Left lung (tissue), 10 donors: Measurements from ENCODE around the gene SLC35G6. TPM values are rescaled to one million over a fixed set of nuclear protein-coding genes. Genes with fewer than 3 reads are reported as not detected.

Experiments used
- ATAC-seq: fragments of 200-7000 bp; cut with Tn5 transposase; one replicate; pipeline ENCODE4 v1.9.1; 2020; ENCODE audit warnings: moderate library complexity
- DNase-seq, 4 donors: peaks; one replicate each; pipeline ENCODE4 v3.0.0-alpha.2; 2013 to 2020
- H3K27ac ChIP-seq, 2 donors: fragments of 200-600 bp; sonication (generic) in 1 of 2; one replicate each; pipeline versions ENCODE4 v1.5.0 to v1.8.0; 2020 to 2021
- H3K27me3 ChIP-seq, 2 donors: fragments of 200-600 bp; sonication (generic) in 1 of 2; one replicate each; pipeline versions ENCODE4 v1.5.0 to v1.8.0; 2020 to 2021
- H3K36me3 ChIP-seq, 2 donors: fragments of 200-600 bp; sonication (generic) in 1 of 2; one replicate each; pipeline versions ENCODE4 v1.5.0 to v1.8.0; 2020 to 2021
- H3K4me1 ChIP-seq, 2 donors: fragments of 200-600 bp; one replicate each; pipeline ENCODE4 v1.8.0; 2021
- H3K4me3 ChIP-seq, 2 donors: fragments of 200-600 bp; sonication (generic) in 1 of 2; one replicate each; pipeline versions ENCODE4 v1.5.0 to v1.8.0; 2020 to 2021; ENCODE audit warnings: mild to moderate bottlenecking in 1 of 2
- H3K9me3 ChIP-seq, 2 donors: fragments of 200-600 bp; sonication (generic) in 1 of 2; one replicate each; pipeline versions ENCODE4 v1.5.0 to v1.8.0; 2020 to 2021
- intact Hi-C, 2 donors: fragments of 100-400 bp; cut with DNase I; formaldehyde crosslinking; loops; one replicate each; pipeline versions ENCODE4 v1.11.2 to v1.14.2; 2022
- polyA plus RNA-seq, 6 donors: library from polyadenylated mRNA; unstranded; fragments of 120-200 nt; gene quantifications; one replicate each; pipeline ENCODE4 v1.2.1, GENCODE V29; 2013; ENCODE audit not compliant: insufficient read length in 6 of 6
- total RNA-seq, 2 donors: library from RNA; stranded (reverse); fragmentation: NEBNext Ultra II Directional; extraction: Animal tissue kit (Norgen Biotek cat#: 25700); gene quantifications; one replicate each; pipeline ENCODE4 v1.2.1, GENCODE V29; 2021
- TF ChIP-seq, protein P1 (sequence below), 2 donors: fragments of 200-600 bp; sonication (generic) in 1 of 2; IDR thresholded peaks; one replicate each; pipeline versions ENCODE4 v1.5.0 to v1.8.0; 2021; ENCODE audit warnings: antibody characterized with exemption in 2 of 2
- donor health status: DM: no; HTN: yes; CAD: no.
- donor health status: DM: no; HTN: no; CAD: no.

SLC35G6 gene
- total and polyA plus RNA-seq, 8 donors = 0.17 to 0.35 (median 0.35) TPM; not detected in 2

DNA sequence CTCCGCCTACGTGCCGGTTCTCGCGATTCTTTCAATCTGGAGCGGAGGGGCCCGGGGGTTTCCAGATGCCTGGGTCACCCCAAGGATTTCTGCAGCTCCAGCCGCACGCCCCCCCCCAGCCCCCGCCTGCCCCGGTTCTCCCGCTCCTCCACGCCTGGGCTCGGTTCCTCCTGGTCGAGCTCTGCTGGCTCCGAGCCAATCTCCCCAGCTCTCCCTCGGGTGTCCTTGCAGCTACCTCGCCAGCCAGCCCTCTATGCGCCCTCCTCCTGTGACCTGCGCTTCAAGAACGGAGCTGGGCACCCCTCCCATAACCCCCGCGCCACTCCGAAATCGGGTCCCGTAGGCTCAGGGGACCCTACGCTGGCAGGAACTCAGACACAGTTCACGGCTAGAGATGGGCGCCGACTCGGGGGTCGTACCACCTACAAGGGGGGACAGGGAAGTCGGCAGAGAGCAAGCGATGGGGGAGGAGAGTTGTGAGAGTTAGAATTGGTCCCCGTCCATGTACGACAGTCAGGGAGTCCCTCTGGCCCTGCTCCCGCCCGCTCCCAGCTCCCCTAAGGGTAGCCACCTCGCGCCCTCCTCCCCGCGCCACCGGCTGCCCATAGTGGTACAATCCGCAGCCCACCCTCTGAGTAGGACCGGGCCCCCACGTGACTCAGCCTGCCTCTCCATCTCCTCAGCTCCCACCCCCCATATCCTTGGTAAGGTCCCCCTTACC, 41.0 kb upstream of the SLC35G6 start:
- intact Hi-C loops = no loop called here
- DNase-seq (peak in 3 of 4 donors; percentile 31 to 84 (median 55)), ATAC-seq (no peak)
- Histone ChIP-seq H3K27me3 (peaks cover 17 to 61% of the 10 kb centered on the region in 2 donors), H3K27ac (no peak overlapping the region), H3K4me1 (peaks cover 32 to 62% of the 10 kb centered on the region in 2 donors), H3K9me3 (no peaks in the 10 kb centered on the region), H3K36me3 (no peaks in the 10 kb centered on the region), H3K4me3 (peak overlapping the region; percentile 14 to 21)
- TF ChIP-seq, protein P1, sequence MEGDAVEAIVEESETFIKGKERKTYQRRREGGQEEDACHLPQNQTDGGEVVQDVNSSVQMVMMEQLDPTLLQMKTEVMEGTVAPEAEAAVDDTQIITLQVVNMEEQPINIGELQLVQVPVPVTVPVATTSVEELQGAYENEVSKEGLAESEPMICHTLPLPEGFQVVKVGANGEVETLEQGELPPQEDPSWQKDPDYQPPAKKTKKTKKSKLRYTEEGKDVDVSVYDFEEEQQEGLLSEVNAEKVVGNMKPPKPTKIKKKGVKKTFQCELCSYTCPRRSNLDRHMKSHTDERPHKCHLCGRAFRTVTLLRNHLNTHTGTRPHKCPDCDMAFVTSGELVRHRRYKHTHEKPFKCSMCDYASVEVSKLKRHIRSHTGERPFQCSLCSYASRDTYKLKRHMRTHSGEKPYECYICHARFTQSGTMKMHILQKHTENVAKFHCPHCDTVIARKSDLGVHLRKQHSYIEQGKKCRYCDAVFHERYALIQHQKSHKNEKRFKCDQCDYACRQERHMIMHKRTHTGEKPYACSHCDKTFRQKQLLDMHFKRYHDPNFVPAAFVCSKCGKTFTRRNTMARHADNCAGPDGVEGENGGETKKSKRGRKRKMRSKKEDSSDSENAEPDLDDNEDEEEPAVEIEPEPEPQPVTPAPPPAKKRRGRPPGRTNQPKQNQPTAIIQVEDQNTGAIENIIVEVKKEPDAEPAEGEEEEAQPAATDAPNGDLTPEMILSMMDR (IDR thresholded peaks at IDR 0.05) = no peak

DNA sequence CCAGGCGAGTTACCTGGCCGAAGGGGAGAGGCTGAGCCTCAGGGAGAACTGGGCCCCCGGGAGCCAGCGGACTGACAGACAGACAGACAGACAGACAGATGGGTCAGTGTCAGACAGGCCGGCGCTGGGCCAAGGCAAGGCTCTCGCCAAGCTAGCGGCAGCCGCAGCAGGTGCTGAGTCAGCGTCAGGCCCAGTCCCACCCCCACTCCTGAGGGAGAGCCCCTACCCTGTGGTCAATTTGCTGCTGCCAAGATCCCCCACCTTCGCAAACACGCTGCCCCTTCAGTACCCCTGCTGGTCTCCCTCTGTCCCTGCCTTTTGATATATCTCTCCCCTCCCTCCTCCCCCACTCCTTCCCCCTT, 40.4 kb upstream of the SLC35G6 start:
- peaks cover 17 to 67% of the 10 kb centered on the region in 2 donors for H3K27me3 ChIP-seq
- H3K36me3 ChIP-seq = no peaks in the 10 kb centered on the region
- DNase-seq (peak in 2 of 4 donors; percentile 58 to 83), ATAC-seq (no peak)
- H3K9me3 ChIP-seq = no peaks in the 10 kb centered on the region
- intact Hi-C loops = no loop called here
- no peak overlapping the region for H3K27ac ChIP-seq
- H3K4me1 ChIP-seq = peaks cover 32 to 63% of the 10 kb centered on the region in 2 donors
- TF ChIP-seq, protein P1 (IDR thresholded peaks at IDR 0.05) = no peak
- no peak overlapping the region for H3K4me3 ChIP-seq

DNA sequence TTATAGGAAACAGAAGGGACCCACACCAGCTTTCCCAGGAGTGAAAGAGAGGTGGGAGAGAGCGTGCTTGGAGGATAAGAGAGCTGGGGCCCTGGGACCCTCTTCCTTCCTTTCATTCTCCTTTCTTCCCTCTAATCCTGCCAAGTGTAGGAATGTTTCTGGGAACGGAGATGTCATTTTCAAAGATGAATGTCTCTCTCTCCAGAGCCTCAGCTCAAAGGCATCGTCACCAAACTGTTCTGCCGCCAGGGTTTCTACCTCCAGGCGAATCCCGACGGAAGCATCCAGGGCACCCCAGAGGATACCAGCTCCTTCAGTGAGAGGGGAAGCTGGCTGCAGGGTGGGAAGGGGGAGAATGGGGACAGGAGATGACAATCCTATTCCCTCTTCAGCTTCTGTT, 40.0 kb upstream of the SLC35G6 start:
- Histone ChIP-seq H3K27me3 (peaks cover 17 to 70% of the 10 kb centered on the region in 2 donors), H3K9me3 (no peaks in the 10 kb centered on the region), H3K36me3 (no peaks in the 10 kb centered on the region), H3K4me3 (no peak overlapping the region), H3K4me1 (peaks cover 30 to 60% of the 10 kb centered on the region in 2 donors), H3K27ac (no peak overlapping the region)
- intact Hi-C loops = no loop called here
- TF ChIP-seq, protein P1 (IDR thresholded peaks at IDR 0.05) = no peak
- ATAC-seq (no peak), DNase-seq (no peak)

DNA sequence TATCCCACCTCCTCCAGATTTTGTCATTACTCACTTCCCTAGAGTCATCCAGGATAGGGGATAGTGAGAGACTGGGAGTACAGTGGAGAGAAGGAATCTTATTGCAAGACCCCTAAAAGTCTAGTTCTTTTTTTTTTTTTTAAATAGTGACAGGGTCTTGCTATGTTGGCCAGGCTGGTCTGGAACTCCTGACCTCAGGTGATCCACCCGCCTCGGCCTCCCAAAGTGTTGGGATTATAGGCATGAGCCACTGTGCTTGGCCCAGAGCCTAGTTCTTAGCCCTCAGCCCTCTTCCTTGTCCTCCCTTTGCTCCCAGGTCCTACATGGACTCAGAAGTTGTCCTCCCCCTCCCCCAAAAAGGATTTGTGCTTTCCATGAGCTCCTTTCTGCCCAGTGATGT, 39.1 kb upstream of the SLC35G6 start:
- TF ChIP-seq, protein P1 (IDR thresholded peaks at IDR 0.05) = no peak
- ATAC-seq = no peak
- H3K27ac ChIP-seq = no peak overlapping the region
- H3K27me3 ChIP-seq = peaks cover 25 to 79% of the 10 kb centered on the region in 2 donors
- no peak overlapping the region for H3K4me3 ChIP-seq
- H3K4me1 ChIP-seq = peaks cover 23 to 55% of the 10 kb centered on the region in 2 donors
- no peak for DNase-seq
- no peaks in the 10 kb centered on the region for H3K9me3 ChIP-seq
- intact Hi-C loops = no loop called here
- no peaks in the 10 kb centered on the region for H3K36me3 ChIP-seq

DNA sequence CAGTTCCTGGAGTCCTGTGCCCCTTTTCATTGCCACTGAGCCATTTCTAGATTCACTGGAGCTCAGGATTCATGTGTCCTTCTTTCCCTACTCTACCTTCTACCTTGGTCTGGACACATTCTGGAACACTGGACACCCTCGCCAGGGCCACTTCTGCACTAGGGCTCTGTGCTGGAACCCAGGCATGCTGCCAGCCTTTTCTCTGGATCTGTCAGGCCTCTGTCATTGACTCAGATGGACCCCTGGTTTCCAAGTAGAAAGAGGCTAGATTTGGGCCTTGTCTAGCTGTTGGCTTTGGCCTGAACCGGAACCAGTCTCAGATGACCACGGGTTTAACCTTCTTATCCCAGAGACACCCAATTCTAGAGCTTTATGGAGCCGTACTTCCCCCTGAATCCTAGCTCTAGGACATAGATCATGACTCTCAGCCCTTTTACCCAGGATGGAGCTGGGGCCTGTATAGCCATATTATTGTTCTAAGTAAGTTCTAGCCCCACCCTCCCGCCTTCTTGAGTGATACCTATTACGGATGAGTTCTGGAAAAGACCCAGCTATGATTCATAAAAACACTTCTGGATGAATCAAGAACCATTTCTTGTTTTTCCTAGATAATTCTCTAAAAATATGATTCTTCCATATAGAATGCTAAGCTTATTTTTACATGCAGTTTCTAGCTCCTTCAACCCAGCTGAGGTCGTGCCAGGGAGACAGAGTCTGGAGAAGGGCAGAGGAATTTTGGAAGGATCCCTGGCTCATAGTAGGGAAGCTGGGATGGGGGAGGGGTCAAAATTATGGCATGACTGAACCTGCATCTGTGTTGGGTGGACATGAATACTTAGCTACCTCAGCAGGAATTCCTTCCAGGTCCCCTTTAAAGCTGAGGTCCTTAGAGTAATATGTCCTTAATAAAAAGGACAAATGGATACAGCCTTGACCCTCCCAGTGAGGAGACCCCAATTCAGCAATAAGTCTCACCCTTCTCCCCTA, 37.5 kb upstream of the SLC35G6 start:
- Histone ChIP-seq H3K27ac (no peak overlapping the region), H3K9me3 (no peaks in the 10 kb centered on the region), H3K4me3 (no peak overlapping the region), H3K4me1 (peaks cover 17 to 38% of the 10 kb centered on the region in 2 donors), H3K27me3 (peaks cover 25 to 87% of the 10 kb centered on the region in 2 donors), H3K36me3 (no peaks in the 10 kb centered on the region)
- DNase-seq = no peak
- intact Hi-C loops = no loop called here
- TF ChIP-seq, protein P1 (IDR thresholded peaks at IDR 0.05) = no peak
- ATAC-seq = no peak
